GM23338 (cell line): ENCODE data around the gene FBXL4.

Source experiments
- CREB1 ChIP-seq: fragments of 250-450 bp; sonication (Bioruptor Pico); IDR thresholded peaks from 2 replicates; pipeline ENCODE4 v1.5.0; 2020; ENCODE audit warnings: low read depth, mild to moderate bottlenecking, moderate library complexity
- ETS1 ChIP-seq: IDR thresholded peaks from 2 replicates; pipeline ENCODE4 v1.6.1; 2016; ENCODE audit warnings: antibody characterized with exemption
- EZH2 ChIP-seq: fragments of 200-600 bp; sonication (generic); IDR thresholded peaks from one replicate; pipeline ENCODE4 v1.8.0; 2017; ENCODE audit warnings: antibody characterized with exemption, mild to moderate bottlenecking, low read depth; ENCODE audit not compliant: unreplicated experiment
- EZH2phosphoT487 ChIP-seq: fragments of 200-600 bp; sonication (generic); IDR thresholded peaks from one replicate; pipeline ENCODE4 v1.8.1; 2018; ENCODE audit warnings: antibody characterized with exemption; ENCODE audit not compliant: unreplicated experiment
- JUNB ChIP-seq: IDR thresholded peaks from one replicate; pipeline ENCODE4 v1.6.1; 2016; ENCODE audit warnings: antibody characterized with exemption; ENCODE audit not compliant: unreplicated experiment
- NANOG ChIP-seq: IDR thresholded peaks from 2 replicates; pipeline ENCODE4 v1.6.1; 2016; ENCODE audit warnings: antibody characterized with exemption, borderline replicate concordance
- POLR2AphosphoS5 ChIP-seq: IDR thresholded peaks from 2 replicates; pipeline ENCODE4 v1.6.1; 2016; ENCODE audit warnings: antibody characterized with exemption, low read depth
- REST ChIP-seq: IDR thresholded peaks from one replicate; pipeline ENCODE4 v1.6.1; 2018; ENCODE audit warnings: antibody characterized with exemption; ENCODE audit not compliant: unreplicated experiment
- STAT1 ChIP-seq: IDR thresholded peaks from one replicate; pipeline ENCODE4 v1.6.1; 2016; ENCODE audit warnings: antibody characterized with exemption; ENCODE audit not compliant: unreplicated experiment
- ZNF114 ChIP-seq: fragments of 250-450 bp; sonication (Bioruptor Pico); IDR thresholded peaks from 2 replicates; pipeline ENCODE4 v1.5.0; 2020; ENCODE audit warnings: mild to moderate bottlenecking, moderate library complexity
- ZNF331 ChIP-seq: fragments of 250-450 bp; sonication (Bioruptor Pico); IDR thresholded peaks from 2 replicates; pipeline ENCODE4 v1.5.0; 2020; ENCODE audit warnings: low read depth, mild to moderate bottlenecking, moderate library complexity
- TF ChIP-seq, protein P1 (sequence below), 2 experiments: fragments of 200-600 bp in 1 of 2; sonication (generic) in 1 of 2; conservative IDR thresholded peaks; 2 replicates each; pipeline versions ENCODE4 v1.5.1 to v1.6.1; 2016 to 2017; ENCODE audit warnings: antibody characterized with exemption in 2 of 2, low read depth in 2 of 2, mild to moderate bottlenecking in 2 of 2, moderate library complexity in 1 of 2

DNA sequence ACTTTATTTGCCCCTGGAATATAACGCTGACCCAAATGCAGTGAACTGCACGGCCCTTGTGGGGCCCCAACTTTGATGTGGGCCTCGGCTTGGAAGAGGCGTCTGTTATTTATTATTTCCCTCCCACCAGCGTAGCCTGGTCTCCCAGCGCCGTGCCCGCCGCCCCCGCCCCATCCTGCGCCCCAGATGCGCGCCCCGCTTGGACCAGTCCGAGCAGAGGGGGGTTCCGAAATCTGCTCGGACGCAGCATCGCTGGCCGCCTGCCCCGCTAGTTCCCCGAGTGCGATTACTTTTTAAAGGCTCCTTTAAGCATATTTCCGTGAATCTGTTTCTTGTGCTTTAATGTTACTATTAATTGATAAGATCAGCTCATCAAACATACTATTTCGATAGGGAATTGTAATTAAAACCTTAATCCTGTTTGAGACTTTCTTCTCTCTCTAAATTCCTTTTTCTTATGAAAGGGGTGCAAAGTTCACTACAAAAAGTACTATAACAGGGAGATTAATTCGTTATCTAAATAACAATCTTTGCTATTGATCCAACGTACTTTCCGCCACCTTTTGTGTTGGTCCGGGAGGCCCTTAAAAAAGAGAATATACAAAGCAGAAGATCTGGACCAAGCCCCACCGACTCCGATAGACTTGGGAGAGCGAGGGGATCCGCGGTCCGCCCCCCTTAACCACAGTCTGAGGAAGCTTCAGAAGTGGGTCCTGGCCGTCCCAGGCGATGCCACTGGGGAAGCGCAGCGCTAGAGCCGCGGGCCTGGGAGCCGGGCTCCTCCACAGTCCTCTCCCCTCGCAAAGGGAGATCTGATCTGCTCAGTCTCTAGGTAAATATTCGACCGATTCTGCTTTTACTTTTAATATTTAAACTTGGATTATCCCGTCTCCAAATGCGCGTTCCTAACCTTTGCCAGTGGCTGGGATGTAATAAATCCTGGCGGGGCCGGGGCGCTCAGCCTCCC, 103.2 kb downstream of the FBXL4 start:
- TF ChIP-seq ZNF114 (CRISPR knock-in tag), result no peak
- TF ChIP-seq, protein P1, sequence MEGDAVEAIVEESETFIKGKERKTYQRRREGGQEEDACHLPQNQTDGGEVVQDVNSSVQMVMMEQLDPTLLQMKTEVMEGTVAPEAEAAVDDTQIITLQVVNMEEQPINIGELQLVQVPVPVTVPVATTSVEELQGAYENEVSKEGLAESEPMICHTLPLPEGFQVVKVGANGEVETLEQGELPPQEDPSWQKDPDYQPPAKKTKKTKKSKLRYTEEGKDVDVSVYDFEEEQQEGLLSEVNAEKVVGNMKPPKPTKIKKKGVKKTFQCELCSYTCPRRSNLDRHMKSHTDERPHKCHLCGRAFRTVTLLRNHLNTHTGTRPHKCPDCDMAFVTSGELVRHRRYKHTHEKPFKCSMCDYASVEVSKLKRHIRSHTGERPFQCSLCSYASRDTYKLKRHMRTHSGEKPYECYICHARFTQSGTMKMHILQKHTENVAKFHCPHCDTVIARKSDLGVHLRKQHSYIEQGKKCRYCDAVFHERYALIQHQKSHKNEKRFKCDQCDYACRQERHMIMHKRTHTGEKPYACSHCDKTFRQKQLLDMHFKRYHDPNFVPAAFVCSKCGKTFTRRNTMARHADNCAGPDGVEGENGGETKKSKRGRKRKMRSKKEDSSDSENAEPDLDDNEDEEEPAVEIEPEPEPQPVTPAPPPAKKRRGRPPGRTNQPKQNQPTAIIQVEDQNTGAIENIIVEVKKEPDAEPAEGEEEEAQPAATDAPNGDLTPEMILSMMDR (conservative IDR thresholded peaks at IDR 0.05; ENCODE audit: low read depth in 2 of 2), result no peak
- no peak for TF ChIP-seq REST
- peak; percentile 67 for TF ChIP-seq EZH2
- TF ChIP-seq ZNF331, result no peak
- TF ChIP-seq POLR2AphosphoS5, result no peak
- TF ChIP-seq EZH2phosphoT487, result peak; percentile 24
- no peak for TF ChIP-seq CREB1 (CRISPR knock-in tag)
- no peak for TF ChIP-seq NANOG
- TF ChIP-seq JUNB, result no peak
- no peak for TF ChIP-seq STAT1
- TF ChIP-seq ETS1, result no peak
